Hepatocyte (in vitro differentiated cells): ENCODE results near the gene SMLR1.

ENCODE experiments used
- CTCF ChIP-seq: fragments of 200-600 bp; sonication (generic); IDR thresholded peaks from 2 replicates; pipeline ENCODE4 v1.5.1; 2016; ENCODE audit warnings: antibody characterized with exemption, mild to moderate bottlenecking; ENCODE audit not compliant: poor library complexity
- EZH2 ChIP-seq: fragments of 200-600 bp; sonication (generic); IDR thresholded peaks from 2 replicates; pipeline ENCODE4 v1.6.1; 2016; ENCODE audit warnings: antibody characterized with exemption, mild to moderate bottlenecking, borderline replicate concordance

- no peak for TF ChIP-seq CTCF
- no peak for TF ChIP-seq EZH2
Observed at GRCh38 chr6:130862370-130862769, 35.2 kb downstream of the SMLR1 start.
